Ovary (tissue), 9 donors: ENCODE data around the gene TRIP13. TPM values are rescaled to one million over a fixed set of nuclear protein-coding genes. Genes with fewer than 3 reads are reported as not detected.
"Not testable (repeated sequence)": the region's sequence is repeated elsewhere in the genome, so short reads cannot be mapped to it uniquely, and the experiment has no call there.

ENCODE experiments used
- DNase-seq, 5 donors: peaks; one replicate each; pipeline ENCODE4 v3.0.0-alpha.2; 2019 to 2020
- H3K27ac ChIP-seq, 2 donors: fragments of 200-600 bp; one replicate each; pipeline versions ENCODE4 v1.5.1 to v1.8.0; 2019 to 2022
- H3K27me3 ChIP-seq: fragments of 200-600 bp; one replicate; pipeline ENCODE4 v1.8.0; 2022
- H3K36me3 ChIP-seq: fragments of 200-600 bp; sonication (generic); one replicate; pipeline ENCODE4 v1.5.1; 2019
- H3K4me1 ChIP-seq: one replicate; pipeline ENCODE4 v1.8.1; 2013; ENCODE audit warnings: mild to moderate bottlenecking, moderate library complexity; ENCODE audit not compliant: insufficient read depth
- H3K4me3 ChIP-seq: fragments of 200-600 bp; sonication (generic); one replicate; pipeline ENCODE4 v1.5.1; 2017
- H3K9me3 ChIP-seq, 2 donors: fragments of 200-600 bp in 1 of 2; sonication (generic) in 1 of 2; one replicate each; pipeline versions ENCODE4 v1.5.1 to v1.8.1; 2013 to 2019; ENCODE audit warnings: mild to moderate bottlenecking in 1 of 2, moderate library complexity in 1 of 2
- CTCF ChIP-seq, 3 donors: fragments of 450-650 bp in 2 of 3; fragments of 200-600 bp in 1 of 3; IDR thresholded peaks; one replicate each; pipeline versions ENCODE4 v1.5.1 to v1.8.0; 2016 to 2022; ENCODE audit warnings: antibody characterized with exemption in 3 of 3, mild to moderate bottlenecking in 1 of 3
- EP300 ChIP-seq: sonication (generic); formaldehyde crosslinking; IDR thresholded peaks from one replicate; pipeline ENCODE4 v1.6.1; 2017; ENCODE audit warnings: antibody characterized with exemption
- POLR2A ChIP-seq: fragments of 450-650 bp; IDR thresholded peaks from one replicate; pipeline ENCODE4 v1.6.1; 2017; ENCODE audit warnings: antibody characterized with exemption, mild to moderate bottlenecking, moderate library complexity
- WGBS, 3 donors: extraction: QIAGEN DNeasy Blood & Tissue Kit in 1 of 3; methylation state at CpG; one replicate each; pipeline versions ENCODE4 v1.1.5 to v1.1.7; 2013 to 2017; 5-methylcytosine and 5-hydroxymethylcytosine counted together
- intact Hi-C, 4 donors: fragments of 100-400 bp; cut with DNase I; formaldehyde crosslinking; loops; one replicate each; pipeline versions ENCODE4 v1.11.0 to v1.15.1; 2022 to 2023
- polyA plus RNA-seq, 2 donors: library from polyadenylated mRNA; stranded (reverse); fragments of 200-250 nt in 1 of 2; fragments of 350-450 nt in 1 of 2; fragmentation: Illumina TruSeq in 1 of 2; extraction: RNeasy Lipid Tissue Mini Kit (QIAGEN cat#74804) in 1 of 2; gene quantifications; one replicate each; pipeline ENCODE4 v1.2.3, GENCODE V29; 2013 to 2014
- total RNA-seq, 7 donors: library from RNA; depleted of rRNA in 2 of 7; stranded (reverse); fragments of >200 nt in 2 of 7; fragmentation: NEBNext Ultra II Directional in 3 of 7; extraction: Animal tissue kit (Norgen Biotek cat#: 25700) in 3 of 7; gene quantifications; one replicate each; pipeline versions ENCODE4 v1.1.0 to v1.2.4, GENCODE V29; 2016 to 2023
- donor health status: DM: no; HTN: no; CAD: no; lungs with moderate emphysema.
- donor health status: DM: no; HTN: no; CAD: no.
- donor health status: Bipolar disorder and iron deficiency.
- donor health status: DM: yes; HTN: yes; CAD: no.
- donor health status: DM: no; HTN: no; CAD: no.
- donor health status: DM: yes; HTN: yes; CAD: no.

The TRIP13 gene
- total and polyA plus RNA-seq, 9 donors = 1.3 to 3.9 (median 2.0) TPM

- TF ChIP-seq EP300 (no peak), CTCF (IDR thresholded peaks at IDR 0.05) (no peak), POLR2A (no peak)
- no peaks in the 10 kb centered on the region for H3K9me3 ChIP-seq
- no peaks in the 10 kb centered on the region for H3K4me1 ChIP-seq
- H3K27ac ChIP-seq = no peak overlapping the region
- WGBS, 3 donors = 29 to 40% (median 32%) methylated on average over 4 of the region's 4 CpGs
- H3K36me3 ChIP-seq = no peaks in the 10 kb centered on the region
- intact Hi-C loops = loop anchor here in 1 of 4 donors (10.0 kb wide), 1 partner anchor 712 kb away; no protein-coding TSS in a partner anchor
- DNase-seq = peak in 2 of 5 donors; percentile 8 to 16
- H3K4me3 ChIP-seq = no peak overlapping the region
- H3K27me3 ChIP-seq = no peaks in the 10 kb centered on the region
Observed at GRCh38 chr5:932628-933250, 40.1 kb downstream of the TRIP13 start.

- DNase-seq = no peak
- intact Hi-C loops = loop anchor here in 1 of 4 donors (10.0 kb wide), 1 partner anchor 711 kb away; no protein-coding TSS in a partner anchor
- H3K9me3 ChIP-seq = no peaks in the 10 kb centered on the region
- H3K4me1 ChIP-seq = no peaks in the 10 kb centered on the region
- H3K27me3 ChIP-seq = no peaks in the 10 kb centered on the region
- WGBS, 3 donors = 68 to 84% (median 71%) methylated on average over 3 of the region's 3 CpGs
- no peak overlapping the region for H3K4me3 ChIP-seq
- no peak overlapping the region for H3K27ac ChIP-seq
- TF ChIP-seq EP300 (no peak), CTCF (IDR thresholded peaks at IDR 0.05) (no peak), POLR2A (no peak)
- no peaks in the 10 kb centered on the region for H3K36me3 ChIP-seq
Observed at GRCh38 chr5:933251-933861, 40.7 kb downstream of the TRIP13 start.

GRCh38 chr5:933951-934350 lies 41.3 kb downstream of the TRIP13 start:
- H3K27me3 ChIP-seq, H3K36me3 ChIP-seq, H3K27ac ChIP-seq, H3K9me3 ChIP-seq, H3K4me1 ChIP-seq, H3K4me3 ChIP-seq: not testable (repeated sequence)
- intact Hi-C loops = loop anchor here in 1 of 4 donors (10.0 kb wide), 1 partner anchor 711 kb away; no protein-coding TSS in a partner anchor
- peak in 1 of 5 donors; percentile 5 for DNase-seq

GRCh38 chr5:934381-934967 lies 41.8 kb downstream of the TRIP13 start:
- 77 to 88% (median 87%) methylated on average over 3 of the region's 3 CpGs for WGBS, 3 donors

GRCh38 chr5:935510-936084 lies 42.9 kb downstream of the TRIP13 start:
- Histone ChIP-seq H3K27ac (no peak overlapping the region), H3K36me3 (no peaks in the 10 kb centered on the region), H3K27me3 (no peaks in the 10 kb centered on the region), H3K4me3 (no peak overlapping the region), H3K4me1 (no peaks in the 10 kb centered on the region), H3K9me3 (no peaks in the 10 kb centered on the region)
- intact Hi-C loops = loop anchor here in 1 of 4 donors (10.0 kb wide), 1 partner anchor 709 kb away; no protein-coding TSS in a partner anchor
- no peak for TF ChIP-seq CTCF (IDR thresholded peaks at IDR 0.05)
- TF ChIP-seq POLR2A = no peak
- TF ChIP-seq EP300 = no peak
- WGBS, 3 donors = 77 to 92% (median 88%) methylated on average over 5 of the region's 5 CpGs
- no peak for DNase-seq

More at GRCh38 chr5:934381-934967, 41.8 kb downstream of the TRIP13 start:
- H3K27me3 ChIP-seq, DNase-seq, H3K36me3 ChIP-seq, H3K4me3 ChIP-seq, H3K4me1 ChIP-seq, H3K27ac ChIP-seq, H3K9me3 ChIP-seq: not testable (repeated sequence)
- intact Hi-C loops = loop anchor here in 1 of 4 donors (10.0 kb wide), 1 partner anchor 710 kb away; no protein-coding TSS in a partner anchor
